A673 (cell line): ENCODE data around the gene AMH.

ENCODE experiments used
- CTCF ChIP-seq: fragments of 300-800, 200-600 bp; sonication (generic); conservative IDR thresholded peaks from 2 replicates; pipeline ENCODE4 v1.5.1; 2017; ENCODE audit warnings: low read depth, mild to moderate bottlenecking, antibody characterized with exemption, low read length, moderate library complexity, mixed read lengths
- EZH2 ChIP-seq: fragments of 200-600 bp; sonication (generic); IDR thresholded peaks from 2 replicates; pipeline ENCODE4 v1.6.1; 2017; ENCODE audit warnings: borderline replicate concordance, low read depth, mild to moderate bottlenecking, mixed read lengths, antibody characterized with exemption, low read length; ENCODE audit not compliant: poor library complexity, severe bottlenecking

- TF ChIP-seq EZH2, result no peak
- no peak for TF ChIP-seq CTCF
Measured at GRCh38 chr19:2239771-2240770, 9.1 kb upstream of the AMH start.
